Measurements from ENCODE around the gene PRR19.

The PRR19 gene

GRCh38 chr19:42349378-42350107 lies 47.6 kb downstream of the PRR19 start:
- DNase-seq (ENCODE audit: low spot score), result no peak

- DNase-seq (ENCODE audit: low spot score), result no peak
Measured at GRCh38 chr19:42350417-42350816, 48.5 kb downstream of the PRR19 start.

- no peak for DNase-seq (ENCODE audit: low spot score)
Measured at GRCh38 chr19:42351079-42351735, 49.3 kb downstream of the PRR19 start.

GRCh38 chr19:42352301-42353259 lies 50.6 kb downstream of the PRR19 start:
- DNase-seq (ENCODE audit: low spot score), result no peak

GRCh38 chr19:42353341-42354015 lies 51.5 kb downstream of the PRR19 start:
- no peak for DNase-seq (ENCODE audit: low spot score)

GRCh38 chr19:42355896-42356295 lies 54.0 kb downstream of the PRR19 start:
- DNase-seq (ENCODE audit: low spot score), result no peak

- no peak for DNase-seq (ENCODE audit: low spot score)
Measured at GRCh38 chr19:42356686-42357085, 54.8 kb downstream of the PRR19 start.

GRCh38 chr19:42357290-42357689 lies 55.4 kb downstream of the PRR19 start:
- no peak for DNase-seq (ENCODE audit: low spot score)

Measured in hematopoietic multipotent progenitor cell treated with erythropoietin and hydrocortisone succinate and interleukin-3 and kit ligand, for 15 days (in vitro differentiated cells).